ENCODE results near the gene HOGA1. TPM values are rescaled to one million over a fixed set of nuclear protein-coding genes. Genes with fewer than 3 reads are reported as not detected.
A peak's percentile ranks its signal among the peaks of the same experiment; 100 is the strongest.

Gene HOGA1
- total RNA-seq, 5 donors from 2014 or later (not counting 1 experiment from before 2014, with no cell fraction given), result 0.18 TPM; not detected in 4

- Mint-ChIP-seq H3K9me3 (no peaks in the 10 kb centered on the region), H3K4me3 (no peak overlapping the region), H3K4me1 (peaks cover 5 to 16% (median 8%) of the 10 kb centered on the region in 3 donors), H3K27ac (no peak overlapping the region), H3K36me3 (no peaks in the 10 kb centered on the region), H3K27me3 (no peaks in the 10 kb centered on the region)
- POLR2A ChIA-PET, result no interaction called here
- H3K4me3 ChIP-seq (ENCODE audit: control insufficient read depth in 1 of 2, extremely low read depth in 1 of 2, low read length in 1 of 2), result no peak overlapping the region
- ATAC-seq (replicated peaks in 1 of 4), result no peak
- WGBS (ENCODE audit: insufficient coverage), result 100% methylated on average over 1 of the region's 6 CpGs
- no peaks in the 10 kb centered on the region for H3K36me3 ChIP-seq (ENCODE audit: control insufficient read depth in 2 of 2, extremely low read depth in 1 of 2, insufficient read depth in 1 of 2, low read length in 1 of 2)
- no peak for DNase-seq
- CTCF ChIA-PET, result interaction anchor here in 1 of 2 donors (1.3 kb wide), 1 partner anchor 12 kb away, joined by 4 read pairs; no protein-coding TSS in a partner anchor
- no peaks in the 10 kb centered on the region for H3K9me3 ChIP-seq
- H3K27me3 ChIP-seq (replicated peaks in 1 of 2; ENCODE audit: control insufficient read depth in 2 of 2, extremely low read depth in 1 of 2, insufficient read depth in 2 of 2, low read length in 1 of 2), result peaks cover 0 to 4% of the 10 kb centered on the region in 2 experiments
- no peak overlapping the region for H3K27ac ChIP-seq (ENCODE audit: low read length)
- peaks cover 0 to 2% of the 10 kb centered on the region in 2 experiments for H3K4me1 ChIP-seq (ENCODE audit: control insufficient read depth in 1 of 2, extremely low read depth in 1 of 2, insufficient read depth in 2 of 2, low read length in 2 of 2)
Measured at GRCh38 chr10:97539523-97540200, 44.5 kb upstream of the HOGA1 start.

DNA sequence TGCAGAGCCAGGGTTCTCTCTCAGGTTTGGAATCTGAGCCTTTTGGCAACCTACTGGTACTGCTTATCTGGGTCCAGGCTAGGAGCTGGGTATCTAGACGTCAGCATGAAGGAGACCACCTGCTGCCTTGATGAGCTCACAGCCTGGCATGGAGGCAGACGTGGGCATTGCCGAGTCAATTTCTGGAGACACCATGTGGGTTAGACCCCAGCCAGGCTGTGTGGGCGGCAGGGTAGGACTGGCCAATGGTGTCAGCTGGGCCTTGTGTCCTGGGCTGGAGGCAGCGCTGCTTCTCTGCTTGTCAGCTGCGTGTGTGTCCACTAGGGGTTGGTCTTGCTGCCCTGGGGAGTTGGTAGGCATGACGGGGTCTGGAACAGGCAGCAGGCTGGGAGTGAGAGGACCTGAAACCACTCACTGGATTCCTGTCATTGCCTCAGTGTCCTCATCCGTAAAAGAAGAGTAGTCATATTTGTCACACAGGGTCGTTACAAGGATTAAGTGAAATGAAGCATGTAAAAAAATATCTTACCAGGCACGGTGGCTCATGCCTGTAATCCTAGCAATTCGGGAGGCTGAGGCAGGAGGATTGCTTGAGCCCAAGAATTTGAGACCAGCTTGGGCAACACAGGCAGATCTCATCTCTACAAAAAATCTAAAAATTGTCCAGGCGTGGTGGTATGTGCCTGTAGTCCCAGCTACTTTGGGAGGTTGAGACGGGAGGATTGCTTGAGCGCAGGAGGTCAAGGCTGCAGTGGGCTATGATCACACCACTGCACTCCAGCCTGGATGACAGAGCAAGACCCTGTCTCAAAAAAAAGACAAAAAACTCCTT, 43.3 kb upstream of the HOGA1 start:
- no peak overlapping the region for H3K4me3 Mint-ChIP-seq
- CTCF ChIA-PET, result interaction anchor here in 1 of 2 donors (0.5 to 1.3 kb wide), 2 partner anchors 11 to 46 kb away, joined by 4 read pairs; no protein-coding TSS in a partner anchor
- peaks cover 0 to 4% of the 10 kb centered on the region in 2 experiments for H3K27me3 ChIP-seq (replicated peaks in 1 of 2; ENCODE audit: control insufficient read depth in 2 of 2, extremely low read depth in 1 of 2, insufficient read depth in 2 of 2, low read length in 1 of 2)
- POLR2A ChIA-PET, result no interaction called here
- ATAC-seq (replicated peaks in 1 of 4) (no peak), DNase-seq (no peak)
- H3K27me3 Mint-ChIP-seq, result no peaks in the 10 kb centered on the region
- H3K4me1 Mint-ChIP-seq, result peaks cover 5 to 16% (median 8%) of the 10 kb centered on the region in 3 donors
- no peaks in the 10 kb centered on the region for H3K9me3 ChIP-seq
- peaks cover 0 to 2% of the 10 kb centered on the region in 2 experiments for H3K4me1 ChIP-seq (ENCODE audit: control insufficient read depth in 1 of 2, extremely low read depth in 1 of 2, insufficient read depth in 2 of 2, low read length in 2 of 2)
- H3K27ac Mint-ChIP-seq, result no peak overlapping the region
- no peak overlapping the region for H3K27ac ChIP-seq (ENCODE audit: low read length)
- H3K4me3 ChIP-seq (ENCODE audit: control insufficient read depth in 1 of 2, extremely low read depth in 1 of 2, low read length in 1 of 2), result no peak overlapping the region
- H3K36me3 Mint-ChIP-seq, result no peaks in the 10 kb centered on the region
- H3K9me3 Mint-ChIP-seq, result no peaks in the 10 kb centered on the region
- H3K36me3 ChIP-seq (ENCODE audit: control insufficient read depth in 2 of 2, extremely low read depth in 1 of 2, insufficient read depth in 1 of 2, low read length in 1 of 2), result no peaks in the 10 kb centered on the region
- WGBS (ENCODE audit: insufficient coverage), result 91% methylated on average over 10 of the region's 14 CpGs

GRCh38 chr10:97542169-97543024, 41.8 kb upstream of the HOGA1 start:
- ATAC-seq (replicated peaks in 1 of 4), result peak in 1 of 4 experiments; percentile 15
- H3K27ac ChIP-seq (ENCODE audit: low read length), result no peak overlapping the region

DNA sequence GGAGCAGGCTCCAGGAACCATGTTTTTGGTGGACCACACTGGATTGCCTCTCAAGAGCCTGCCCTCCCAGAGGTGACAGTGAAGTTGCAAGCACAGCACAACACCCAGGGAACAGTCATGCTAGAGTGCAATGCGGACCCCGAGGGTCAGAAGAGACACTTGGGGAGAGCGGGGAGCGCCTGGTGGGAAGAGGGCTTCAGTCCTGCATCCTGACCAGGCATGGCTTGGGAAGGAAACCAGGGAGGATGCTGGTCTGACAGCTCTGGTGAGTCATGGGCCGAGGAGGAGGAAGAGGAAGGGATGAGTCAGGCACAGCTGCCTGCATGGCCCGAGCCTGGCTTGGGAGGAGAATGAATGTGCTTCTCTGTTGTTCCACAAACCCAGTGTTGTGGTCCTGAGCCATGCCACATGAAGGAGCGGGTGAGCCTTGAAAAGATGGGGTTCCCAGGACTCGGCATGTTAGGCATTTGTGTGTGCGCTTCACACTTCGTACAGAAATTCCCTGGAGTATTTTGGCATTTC, 41.1 kb upstream of the HOGA1 start:
- DNase-seq, result peak in 2 of 35 experiments; percentile 11 to 17

More at GRCh38 chr10:97542169-97543024, 41.8 kb upstream of the HOGA1 start:
- Mint-ChIP-seq H3K36me3 (no peaks in the 10 kb centered on the region), H3K9me3 (no peaks in the 10 kb centered on the region), H3K27ac (no peak overlapping the region), H3K27me3 (no peaks in the 10 kb centered on the region), H3K4me1 (peaks cover 5 to 16% (median 8%) of the 10 kb centered on the region in 3 donors), H3K4me3 (no peak overlapping the region)
- 75% methylated on average over 9 of the region's 9 CpGs for WGBS (ENCODE audit: insufficient coverage)
- no peak for DNase-seq
- H3K4me3 ChIP-seq (ENCODE audit: control insufficient read depth in 1 of 2, extremely low read depth in 1 of 2, low read length in 1 of 2), result no peak overlapping the region
- ChIA-PET POLR2A (no interaction called here), CTCF (no interaction called here)
- no peaks in the 10 kb centered on the region for H3K9me3 ChIP-seq
- H3K36me3 ChIP-seq (ENCODE audit: control insufficient read depth in 2 of 2, extremely low read depth in 1 of 2, insufficient read depth in 1 of 2, low read length in 1 of 2), result no peaks in the 10 kb centered on the region
- H3K4me1 ChIP-seq (ENCODE audit: control insufficient read depth in 1 of 2, extremely low read depth in 1 of 2, insufficient read depth in 2 of 2, low read length in 2 of 2), result peaks cover 0 to 2% of the 10 kb centered on the region in 2 experiments
- H3K27me3 ChIP-seq (replicated peaks in 1 of 2; ENCODE audit: control insufficient read depth in 2 of 2, extremely low read depth in 1 of 2, insufficient read depth in 2 of 2, low read length in 1 of 2), result peaks cover 0 to 4% of the 10 kb centered on the region in 2 experiments

DNA sequence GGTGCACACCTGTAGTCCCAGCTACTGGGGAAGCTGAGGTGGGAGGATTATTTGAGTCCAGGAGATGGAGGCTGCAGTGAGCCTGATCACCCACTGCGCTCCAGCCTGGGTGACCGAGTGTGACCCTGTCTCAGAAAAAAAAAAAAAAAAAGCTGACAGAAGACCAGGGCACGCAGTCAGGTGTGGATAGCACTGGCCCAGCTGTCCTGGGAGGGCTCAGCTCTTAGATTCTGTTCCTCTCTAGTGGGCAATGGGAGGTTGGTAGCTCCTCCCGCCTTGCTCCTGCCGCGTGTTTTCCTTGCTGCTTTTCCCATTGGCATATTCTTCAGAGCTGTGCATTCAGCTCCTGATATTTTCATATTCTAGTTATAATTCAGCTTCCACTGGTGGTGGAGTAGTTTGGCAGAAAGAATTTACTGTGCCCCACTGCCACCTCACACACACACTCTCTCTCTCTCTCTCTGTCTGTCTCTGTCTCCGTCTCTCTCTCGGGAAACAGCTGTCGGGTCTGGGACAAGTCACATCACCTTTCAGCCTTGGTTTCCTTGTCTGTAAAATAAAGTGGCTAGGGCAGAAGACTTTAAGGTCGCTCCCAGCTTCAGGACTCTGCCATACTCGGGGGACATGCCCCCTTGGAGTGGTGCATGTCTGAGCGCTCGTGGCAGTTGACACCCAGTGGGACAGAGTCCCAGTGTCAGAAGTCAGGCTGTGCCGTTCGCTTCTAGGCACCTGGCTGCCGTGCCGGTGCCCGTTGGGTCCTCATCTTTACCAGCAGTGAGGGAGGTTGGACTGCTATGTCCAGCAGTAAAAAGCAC, 37.5 kb upstream of the HOGA1 start:
- WGBS (ENCODE audit: insufficient coverage), result 95% methylated on average over 9 of the region's 18 CpGs
- Histone ChIP-seq H3K36me3 (ENCODE audit: control insufficient read depth in 2 of 2, extremely low read depth in 1 of 2, insufficient read depth in 1 of 2, low read length in 1 of 2) (no peaks in the 10 kb centered on the region), H3K9me3 (no peaks in the 10 kb centered on the region), H3K27me3 (replicated peaks in 1 of 2; ENCODE audit: control insufficient read depth in 2 of 2, extremely low read depth in 1 of 2, insufficient read depth in 2 of 2, low read length in 1 of 2) (peaks cover 0 to 2% of the 10 kb centered on the region in 2 experiments), H3K4me1 (ENCODE audit: control insufficient read depth in 1 of 2, extremely low read depth in 1 of 2, insufficient read depth in 2 of 2, low read length in 2 of 2) (peaks cover 0 to 2% of the 10 kb centered on the region in 2 experiments), H3K27ac (ENCODE audit: low read length) (no peak overlapping the region), H3K4me3 (ENCODE audit: control insufficient read depth in 1 of 2, extremely low read depth in 1 of 2, low read length in 1 of 2) (no peak overlapping the region)
- ATAC-seq (replicated peaks in 1 of 4), result no peak
- Mint-ChIP-seq H3K36me3 (no peaks in the 10 kb centered on the region), H3K4me1 (peaks cover 5 to 16% (median 8%) of the 10 kb centered on the region in 3 donors), H3K27me3 (no peaks in the 10 kb centered on the region), H3K4me3 (no peak overlapping the region), H3K9me3 (no peaks in the 10 kb centered on the region), H3K27ac (no peak overlapping the region)
- POLR2A ChIA-PET, result interaction anchor here in 1 of 2 donors (0.6 kb wide), 1 partner anchor 116 kb away, joined by 3 read pairs; no protein-coding TSS in a partner anchor
- no peak for DNase-seq
- CTCF ChIA-PET, result interaction anchor here (0.6 to 0.7 kb wide), 2 partner anchors 193 to 201 kb away, joined by 3 to 4 read pairs; no protein-coding TSS in a partner anchor

More for the DNA sequence above, 41.1 kb upstream of the HOGA1 start:
- no peaks in the 10 kb centered on the region for H3K9me3 ChIP-seq
- no peaks in the 10 kb centered on the region for H3K36me3 ChIP-seq (ENCODE audit: control insufficient read depth in 2 of 2, extremely low read depth in 1 of 2, insufficient read depth in 1 of 2, low read length in 1 of 2)
- ATAC-seq (replicated peaks in 1 of 4), result peak in 2 of 4 experiments; percentile 44 to 48
- no peaks in the 10 kb centered on the region for H3K9me3 Mint-ChIP-seq
- H3K27ac ChIP-seq (ENCODE audit: low read length), result no peak overlapping the region
- H3K27me3 Mint-ChIP-seq, result no peaks in the 10 kb centered on the region
- WGBS (ENCODE audit: insufficient coverage), result 50% methylated on average over 10 of the region's 10 CpGs
- H3K27me3 ChIP-seq (replicated peaks in 1 of 2; ENCODE audit: control insufficient read depth in 2 of 2, extremely low read depth in 1 of 2, insufficient read depth in 2 of 2, low read length in 1 of 2), result peaks cover 0 to 4% of the 10 kb centered on the region in 2 experiments
- H3K4me3 ChIP-seq (ENCODE audit: control insufficient read depth in 1 of 2, extremely low read depth in 1 of 2, low read length in 1 of 2), result no peak overlapping the region
- ChIA-PET POLR2A (no interaction called here), CTCF (no interaction called here)
- no peaks in the 10 kb centered on the region for H3K36me3 Mint-ChIP-seq
- H3K4me3 Mint-ChIP-seq, result no peak overlapping the region
- peaks cover 0 to 2% of the 10 kb centered on the region in 2 experiments for H3K4me1 ChIP-seq (ENCODE audit: control insufficient read depth in 1 of 2, extremely low read depth in 1 of 2, insufficient read depth in 2 of 2, low read length in 2 of 2)
- peaks cover 5 to 16% (median 8%) of the 10 kb centered on the region in 3 donors for H3K4me1 Mint-ChIP-seq
- no peak overlapping the region for H3K27ac Mint-ChIP-seq
